Measurements from ENCODE around the gene SGTA. TPM values are rescaled to one million over a fixed set of nuclear protein-coding genes. Genes with fewer than 3 reads are reported as not detected.

Gene SGTA
- total RNA-seq, 1 experiment from 2014 or later: 109 TPM

DNA sequence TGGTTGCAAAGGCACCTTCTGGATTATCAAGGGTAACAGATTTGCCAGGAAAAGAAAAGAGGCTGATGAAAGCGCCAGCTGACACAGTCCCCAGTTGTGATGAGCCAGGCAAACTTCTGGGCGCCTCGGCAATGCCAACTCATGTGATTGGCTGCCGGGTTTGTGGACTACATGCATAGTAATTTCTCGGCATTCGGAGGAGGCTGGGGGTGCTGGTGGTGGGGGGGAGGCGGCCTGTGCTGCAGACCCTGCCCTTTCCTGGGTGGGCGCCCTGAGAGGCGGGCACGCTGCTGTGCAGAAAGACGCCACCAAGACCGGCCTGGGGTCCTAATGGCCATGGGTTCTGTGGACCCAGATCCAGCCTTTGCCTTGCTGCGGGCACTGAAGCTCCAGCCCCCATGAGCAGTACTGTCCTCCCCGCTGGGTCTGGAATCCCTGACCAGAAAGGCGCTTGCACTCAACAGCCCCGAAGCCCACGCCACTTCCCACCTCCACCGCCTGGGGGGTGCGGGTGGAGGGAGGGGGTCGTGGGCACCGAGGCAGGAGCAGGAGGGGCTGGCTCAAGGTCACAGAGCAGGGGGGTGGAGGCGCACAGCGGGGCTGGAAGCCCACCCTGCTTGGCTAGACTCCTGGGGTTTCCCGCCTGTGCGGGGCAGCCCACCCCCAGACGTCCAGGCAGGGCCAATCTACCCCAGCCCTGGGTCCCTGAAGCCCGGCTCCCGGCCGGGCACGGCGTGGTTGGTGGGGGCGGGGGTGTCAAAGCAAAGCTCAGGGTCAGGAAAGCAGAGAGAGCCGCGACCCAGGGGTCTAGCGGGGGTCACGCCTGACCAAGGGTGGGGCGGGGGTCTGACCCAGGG, 62.9 kb downstream of the SGTA start (continued):
- TF ChIP-seq, protein P1, sequence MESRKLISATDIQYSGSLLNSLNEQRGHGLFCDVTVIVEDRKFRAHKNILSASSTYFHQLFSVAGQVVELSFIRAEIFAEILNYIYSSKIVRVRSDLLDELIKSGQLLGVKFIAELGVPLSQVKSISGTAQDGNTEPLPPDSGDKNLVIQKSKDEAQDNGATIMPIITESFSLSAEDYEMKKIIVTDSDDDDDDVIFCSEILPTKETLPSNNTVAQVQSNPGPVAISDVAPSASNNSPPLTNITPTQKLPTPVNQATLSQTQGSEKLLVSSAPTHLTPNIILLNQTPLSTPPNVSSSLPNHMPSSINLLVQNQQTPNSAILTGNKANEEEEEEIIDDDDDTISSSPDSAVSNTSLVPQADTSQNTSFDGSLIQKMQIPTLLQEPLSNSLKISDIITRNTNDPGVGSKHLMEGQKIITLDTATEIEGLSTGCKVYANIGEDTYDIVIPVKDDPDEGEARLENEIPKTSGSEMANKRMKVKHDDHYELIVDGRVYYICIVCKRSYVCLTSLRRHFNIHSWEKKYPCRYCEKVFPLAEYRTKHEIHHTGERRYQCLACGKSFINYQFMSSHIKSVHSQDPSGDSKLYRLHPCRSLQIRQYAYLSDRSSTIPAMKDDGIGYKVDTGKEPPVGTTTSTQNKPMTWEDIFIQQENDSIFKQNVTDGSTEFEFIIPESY (IDR thresholded peaks at IDR 0.05; ENCODE audit: extremely low read depth, insufficient replicate concordance, low read length): no peak
- TF ChIP-seq EGR1 (IDR thresholded peaks at IDR 0.05; ENCODE audit: low read depth) (no peak), CEBPB (IDR thresholded peaks at IDR 0.05; ENCODE audit: low read depth) (no peak), EZH2phosphoT487 (IDR thresholded peaks at IDR 0.05; ENCODE audit: borderline replicate concordance) (no peak), ELF1 (IDR thresholded peaks at IDR 0.05; ENCODE audit: borderline replicate concordance, low read depth) (no peak), CBX3 (IDR thresholded peaks at IDR 0.05; ENCODE audit: low read depth) (no peak)
- TF ChIP-seq, protein P2, sequence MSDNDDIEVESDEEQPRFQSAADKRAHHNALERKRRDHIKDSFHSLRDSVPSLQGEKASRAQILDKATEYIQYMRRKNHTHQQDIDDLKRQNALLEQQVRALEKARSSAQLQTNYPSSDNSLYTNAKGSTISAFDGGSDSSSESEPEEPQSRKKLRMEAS (IDR thresholded peaks at IDR 0.05): no peak

DNA sequence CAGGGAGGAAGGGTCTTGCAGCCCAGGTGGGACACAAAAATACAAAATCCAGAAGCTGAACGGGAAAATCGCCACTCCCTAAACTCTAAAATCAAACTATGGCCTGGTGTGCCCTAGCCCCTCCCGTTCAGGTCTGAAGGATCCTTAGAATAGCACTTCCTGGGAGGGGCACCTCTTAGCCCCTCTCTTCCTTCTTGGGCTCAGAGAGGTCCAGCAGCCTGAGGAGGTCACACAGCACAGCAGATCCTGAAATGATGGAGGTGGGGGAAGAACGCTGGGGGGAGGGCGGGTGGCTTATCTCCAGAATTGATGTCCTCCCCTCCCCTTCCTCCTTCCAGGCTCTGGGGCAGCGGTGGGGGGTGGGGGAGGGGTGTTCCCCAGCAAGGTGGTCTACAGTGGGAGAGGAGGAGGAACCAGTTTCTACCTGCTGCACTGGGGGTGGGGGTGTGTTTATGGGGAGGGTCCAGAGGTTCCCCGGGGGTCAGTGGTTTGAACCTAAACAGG, 63.8 kb downstream of the SGTA start:
- ATAC-seq: no peak
- DNase-seq (ENCODE audit: low read depth, low spot score): no peak
- H2AFZ ChIP-seq (ENCODE audit: low read depth, low read length, poor library complexity, severe bottlenecking): no peak overlapping the region
- RAD21 ChIA-PET (ENCODE audit: low non-redundant PET in 1 of 2, low total read pairs in 2 of 2, uncharacterized antibody in 2 of 2, unreplicated experiment in 2 of 2): no interaction called here
- no peaks in the 10 kb centered on the region for H3K9me2 ChIP-seq (ENCODE audit: insufficient read depth)
- no peak overlapping the region for H3K4me3 ChIP-seq (replicated peaks in 1 of 2; ENCODE audit: low read depth in 1 of 2, low read length in 2 of 2)
- H3K27ac ChIP-seq (ENCODE audit: low read depth, low read length): no peak overlapping the region
- no TSS peak for BruUV-seq (replicated peaks)
- TF ChIP-seq EGR1 (IDR thresholded peaks at IDR 0.05; ENCODE audit: low read depth): no peak
- no peak for TF ChIP-seq CBX3 (IDR thresholded peaks at IDR 0.05; ENCODE audit: low read depth)
- TF ChIP-seq ZFX (IDR thresholded peaks at IDR 0.05): no peak
- no peak for TF ChIP-seq FOSL1 (IDR thresholded peaks at IDR 0.05; ENCODE audit: low read depth)
- TF ChIP-seq, protein P1 (IDR thresholded peaks at IDR 0.05; ENCODE audit: extremely low read depth, insufficient replicate concordance, low read length): no peak
- no peak for TF ChIP-seq JUND (IDR thresholded peaks at IDR 0.05)
- no peak for TF ChIP-seq SP1 (IDR thresholded peaks at IDR 0.05; ENCODE audit: low read depth)
- TF ChIP-seq, protein P3, sequence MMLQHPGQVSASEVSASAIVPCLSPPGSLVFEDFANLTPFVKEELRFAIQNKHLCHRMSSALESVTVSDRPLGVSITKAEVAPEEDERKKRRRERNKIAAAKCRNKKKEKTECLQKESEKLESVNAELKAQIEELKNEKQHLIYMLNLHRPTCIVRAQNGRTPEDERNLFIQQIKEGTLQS (IDR thresholded peaks at IDR 0.05): no peak
- no peak for TF ChIP-seq POLR2AphosphoS5 (IDR thresholded peaks at IDR 0.05; ENCODE audit: low read depth, low read length)
- peaks cover 21 to 41% of the 10 kb centered on the region in 2 experiments for H3K4me1 ChIP-seq (ENCODE audit: control insufficient read depth in 1 of 2, insufficient read depth in 2 of 2, low read length in 2 of 2)
- H3K4me2 ChIP-seq (ENCODE audit: low read length): no peak overlapping the region
- no peaks in the 10 kb centered on the region for H3K27me3 ChIP-seq (ENCODE audit: insufficient read depth, low read length)
- H3K79me2 ChIP-seq (ENCODE audit: insufficient read depth, low read length): peaks cover 11% of the 10 kb centered on the region; the same call in 1 of the 2 replicates
- no peak overlapping the region for H3K9ac ChIP-seq (ENCODE audit: low read length)
- intact Hi-C loops (cut with micrococcal nuclease): no loop called here
- POLR2A ChIA-PET: no interaction called here
- H3K36me3 ChIP-seq (ENCODE audit: control insufficient read depth in 1 of 2, insufficient read depth in 2 of 2, low read length in 2 of 2): peaks cover 0 to 5% of the 10 kb centered on the region in 2 experiments; a peak in 2 of 4 replicates
- CTCF ChIA-PET: no interaction called here
- peaks cover 10 to 11% of the 10 kb centered on the region in 2 experiments; a peak in 3 of 4 replicates for H3K9me3 ChIP-seq (ENCODE audit: control insufficient read depth in 1 of 2, insufficient read depth in 1 of 2, low read depth in 1 of 2, low read length in 2 of 2)
- H4K20me1 ChIP-seq (ENCODE audit: insufficient read depth): no peaks in the 10 kb centered on the region

Measured in HCT116 (cell line).